Activated CD4-positive, CD25-positive, alpha-beta regulatory T cell treated with anti-CD3 and anti-CD28 coated beads, Interleukin-2, amount 50 U/mL, for 72 hours (primary cell): Measurements from ENCODE around the gene CTNNA1.

Source experiments
- DNase-seq: peaks from one replicate; pipeline ENCODE4 v3.0.0; 2021

The CTNNA1 gene

DNA sequence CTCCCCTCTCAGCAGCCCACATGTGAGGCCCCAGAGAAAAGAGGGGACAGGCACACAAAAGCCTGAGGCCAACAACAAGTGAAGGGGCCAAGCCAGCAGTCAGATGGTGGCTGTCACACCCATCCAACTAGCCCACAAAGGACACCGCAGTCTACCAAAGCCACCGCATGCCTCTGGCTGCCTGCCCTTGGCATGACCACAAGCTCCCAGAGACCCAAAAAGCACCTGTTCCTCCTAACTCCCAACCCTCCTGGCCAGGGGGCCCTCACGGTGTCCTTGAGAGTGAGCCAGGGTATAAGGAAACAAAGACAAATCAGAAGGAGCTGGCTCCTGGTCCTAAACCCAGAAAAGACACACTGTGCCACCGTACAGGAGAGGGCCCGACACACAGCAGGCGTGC is 199.7 kb downstream of the CTNNA1 start:
- DNase-seq: no peak

DNA sequence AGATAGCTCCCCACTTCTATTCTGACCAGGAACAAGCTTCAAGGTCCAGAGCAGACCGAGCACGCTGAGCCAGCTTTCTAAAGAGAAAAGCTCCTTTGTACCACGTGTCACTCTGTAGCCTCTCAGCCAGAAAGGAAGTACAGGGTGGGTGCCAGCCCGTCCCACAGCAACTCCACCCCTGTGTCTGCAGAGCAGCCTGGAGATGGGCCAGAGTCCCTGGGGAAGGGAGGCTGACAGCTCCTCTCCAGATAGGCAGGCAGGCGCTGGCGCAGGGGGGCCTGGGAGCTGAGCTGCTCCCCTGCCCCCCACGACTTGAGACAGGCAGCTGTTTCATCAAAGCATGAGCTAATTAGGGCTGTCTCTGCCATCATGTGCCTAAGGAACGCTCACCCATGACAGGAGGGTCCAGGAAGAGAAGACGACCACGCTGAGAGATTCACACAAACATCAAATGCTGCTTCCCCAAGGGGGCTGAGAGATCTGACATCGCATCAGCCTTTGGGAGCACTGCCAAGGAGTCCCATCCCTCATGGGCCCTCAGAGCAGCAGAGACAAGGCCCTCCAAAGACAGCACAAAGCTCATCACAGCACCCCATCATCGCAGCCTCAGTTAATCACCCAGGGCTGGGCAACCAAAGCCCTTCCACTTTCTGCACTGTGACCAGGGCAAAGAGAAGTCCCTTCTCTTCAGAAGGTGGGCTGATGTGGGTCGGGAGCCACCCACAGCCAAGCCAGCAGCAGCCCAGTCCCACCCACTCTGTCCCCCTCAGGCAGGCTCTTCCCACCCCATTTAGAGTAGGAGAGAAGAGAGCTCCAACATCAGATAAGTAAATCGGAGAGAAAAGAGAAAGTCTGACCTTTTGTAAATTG is 200.4 kb downstream of the CTNNA1 start:
- no peak for DNase-seq

GRCh38 chr5:138954257-138955012 is 201.2 kb downstream of the CTNNA1 start:
- no peak for DNase-seq

DNA sequence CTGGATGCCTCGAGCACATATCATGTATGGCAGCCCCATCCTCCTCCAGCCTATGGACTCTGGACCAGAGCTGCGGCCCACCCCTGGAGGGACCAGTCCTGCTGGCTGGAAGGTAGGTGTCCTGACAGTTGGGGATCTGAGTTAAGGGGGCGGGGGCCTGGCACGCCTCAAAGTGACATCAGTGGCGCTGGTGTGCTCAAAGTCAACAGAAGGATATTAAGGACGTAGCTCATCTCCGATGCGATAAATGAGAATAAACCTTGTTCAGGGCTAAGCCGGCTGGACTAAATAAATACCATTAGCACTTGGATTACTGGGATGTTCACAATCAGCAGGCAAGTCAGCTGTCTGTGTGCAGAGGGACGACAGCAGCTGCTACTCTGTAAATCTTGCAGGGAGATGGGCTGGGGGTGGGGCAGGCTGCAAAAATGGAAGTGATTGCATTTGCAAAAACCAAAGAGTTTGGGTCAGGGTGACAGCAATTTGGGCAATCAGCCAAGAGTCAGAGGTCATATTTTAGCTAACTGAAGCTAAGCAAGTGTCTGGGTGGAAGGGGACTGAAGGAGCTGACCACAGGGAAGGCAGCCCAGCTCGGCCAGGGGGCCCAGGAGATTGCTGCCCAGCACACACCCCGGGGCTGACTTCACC is 201.9 kb downstream of the CTNNA1 start:
- no peak for DNase-seq

DNA sequence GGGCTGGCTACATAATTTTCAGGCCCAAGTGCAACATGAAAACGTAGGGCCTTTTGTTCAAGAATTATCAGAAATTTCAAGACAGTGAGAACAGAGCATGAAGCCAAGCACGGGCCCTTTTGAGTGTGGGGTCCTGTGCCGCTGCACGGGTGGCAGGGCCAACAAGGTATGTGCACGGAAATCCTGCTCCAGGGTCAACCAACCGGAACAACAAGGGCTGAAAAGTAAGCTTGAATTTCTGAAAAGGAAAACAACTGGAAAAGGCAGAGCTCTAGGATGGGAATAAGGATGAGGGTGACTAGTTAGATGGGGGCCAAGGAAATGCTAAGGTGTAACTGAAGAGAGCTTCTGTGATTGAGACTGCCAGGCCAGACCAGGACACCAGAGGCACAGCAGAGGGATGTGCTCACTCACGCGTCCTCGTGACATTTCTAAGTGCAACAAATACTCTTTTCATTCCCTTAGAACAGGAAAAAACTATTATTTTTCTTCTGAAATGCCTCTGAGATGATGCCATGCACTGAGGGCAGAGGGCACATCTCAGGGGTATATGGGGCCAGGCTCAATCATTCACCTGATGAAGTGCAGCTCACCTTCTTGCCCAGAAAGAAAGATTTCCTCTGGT is 202.6 kb downstream of the CTNNA1 start:
- DNase-seq: no peak

DNA sequence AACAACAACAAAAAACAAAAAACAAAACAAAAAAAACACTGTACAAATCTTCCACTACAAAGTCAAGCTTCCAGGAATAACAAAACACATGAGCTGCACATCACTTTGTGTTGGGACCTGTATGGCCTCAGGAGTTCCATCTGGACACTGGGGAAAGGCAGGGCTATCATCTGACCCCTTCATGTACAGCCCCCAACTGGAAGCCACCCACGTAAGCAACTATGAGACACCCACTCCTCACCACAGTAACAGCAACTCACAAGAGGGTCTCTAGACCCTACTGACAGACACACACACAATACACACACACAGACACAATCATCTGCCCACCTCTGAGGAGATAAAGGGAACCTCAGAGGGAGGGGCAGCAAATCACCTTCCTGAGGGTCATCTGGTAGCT is 203.6 kb downstream of the CTNNA1 start:
- no peak for DNase-seq

GRCh38 chr5:138960145-138960692 is 207.0 kb downstream of the CTNNA1 start:
- no peak for DNase-seq

GRCh38 chr5:138961221-138961620 is 208.0 kb downstream of the CTNNA1 start:
- DNase-seq: no peak

DNA sequence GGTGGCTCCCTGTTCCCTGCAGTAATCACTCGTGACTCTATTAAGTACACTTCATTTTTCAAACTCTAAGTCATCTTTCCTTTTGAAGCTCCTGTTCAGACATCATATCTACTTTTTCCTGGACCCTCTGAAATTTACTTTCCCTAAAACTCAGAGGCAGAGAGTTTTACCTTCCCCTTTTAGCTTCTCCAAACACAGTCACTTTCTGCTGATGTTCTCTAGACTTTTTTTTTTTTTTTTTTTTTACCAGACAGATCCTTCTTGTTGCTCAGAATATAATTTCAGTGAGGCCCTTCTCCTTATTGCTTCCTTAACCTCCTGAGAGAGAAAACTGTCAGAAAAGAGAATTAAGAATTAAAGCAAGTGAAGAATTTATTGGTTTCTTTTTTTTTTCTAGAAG is 208.5 kb downstream of the CTNNA1 start:
- DNase-seq: no peak

DNA sequence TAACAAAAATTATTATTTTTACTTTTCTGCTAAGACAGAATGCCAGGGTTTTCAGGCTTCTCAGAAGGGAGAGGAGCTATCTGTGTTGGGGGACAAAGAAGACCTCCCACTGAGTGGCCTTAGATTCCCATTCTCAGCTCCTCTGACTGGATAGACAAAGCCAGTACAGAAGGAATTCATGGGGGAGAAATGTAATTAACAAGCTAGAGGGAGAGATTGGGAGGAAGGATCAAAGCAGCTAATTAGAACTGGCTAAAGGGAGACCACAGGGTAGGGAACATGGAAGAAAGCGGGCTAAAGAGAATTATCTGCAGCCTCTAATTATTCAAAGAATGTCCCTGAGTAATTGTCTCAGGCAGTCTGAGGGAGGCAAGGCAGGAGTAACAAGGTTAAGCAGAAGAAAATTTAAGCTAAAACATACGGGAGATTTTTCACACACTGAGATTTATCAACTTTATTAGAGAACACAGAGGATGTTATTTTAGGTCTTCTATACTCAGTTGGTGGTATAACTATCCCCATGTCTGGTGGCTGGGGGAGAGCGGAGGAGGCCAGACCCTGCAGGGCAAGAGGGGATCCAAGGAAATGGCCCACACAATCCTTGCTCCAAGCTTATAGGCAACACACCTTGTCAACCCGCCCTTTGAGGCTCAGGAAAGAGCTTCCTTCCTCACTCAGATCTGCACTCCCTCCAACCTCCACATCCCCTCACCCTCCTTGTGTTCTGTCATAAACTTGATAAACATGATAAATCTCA is 209.6 kb downstream of the CTNNA1 start:
- DNase-seq: no peak

DNA sequence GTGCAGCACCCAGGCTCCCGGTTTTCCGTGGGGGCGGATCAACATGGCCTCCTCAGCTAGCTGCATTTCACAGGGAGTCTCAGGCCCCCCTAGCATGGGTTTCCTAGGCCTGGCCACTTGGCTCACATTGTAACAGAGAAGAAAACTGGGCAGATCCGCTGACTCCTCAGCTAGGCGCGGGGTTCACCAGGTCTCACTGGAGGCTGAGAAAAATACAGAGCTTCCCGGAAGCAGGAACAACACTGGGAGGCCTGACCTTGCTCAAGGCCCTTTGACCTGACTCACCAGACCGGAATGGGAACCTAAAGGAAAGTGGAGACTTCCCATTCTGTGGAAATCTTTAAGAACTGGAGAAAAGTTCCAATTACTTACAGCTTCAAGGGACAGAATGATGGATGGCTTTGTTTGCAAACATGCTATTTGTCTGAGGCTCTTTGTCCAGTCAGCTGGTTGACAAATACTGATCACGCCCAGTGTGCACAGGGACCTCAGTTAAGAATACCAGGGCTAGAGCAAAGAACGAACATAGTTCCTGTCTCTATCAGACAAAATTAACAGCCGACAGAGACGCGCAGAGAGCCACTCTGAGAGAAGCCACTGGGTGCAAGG is 210.6 kb downstream of the CTNNA1 start:
- no peak for DNase-seq

- no peak for DNase-seq
Measured at GRCh38 chr5:138964647-138965201, 211.5 kb downstream of the CTNNA1 start.

DNA sequence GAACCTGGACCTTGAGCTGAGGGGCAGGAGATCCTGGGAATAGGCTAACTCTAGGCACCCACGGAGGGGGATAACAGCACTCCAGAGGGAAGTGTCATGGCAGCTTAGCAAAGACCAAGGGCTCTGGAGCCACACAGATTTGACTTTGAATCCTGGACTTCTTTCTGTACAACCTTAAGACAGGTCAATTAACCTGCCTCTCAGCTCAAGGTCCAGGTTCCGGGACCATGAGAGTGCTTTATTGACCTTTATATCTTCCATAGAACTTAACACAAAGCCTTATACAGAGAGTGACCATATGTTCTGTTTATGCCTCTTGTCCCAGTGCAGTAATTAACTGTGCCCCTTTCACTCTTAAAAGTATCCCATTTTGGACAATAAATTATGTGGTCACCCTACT is 212.4 kb downstream of the CTNNA1 start:
- no peak for DNase-seq

DNA sequence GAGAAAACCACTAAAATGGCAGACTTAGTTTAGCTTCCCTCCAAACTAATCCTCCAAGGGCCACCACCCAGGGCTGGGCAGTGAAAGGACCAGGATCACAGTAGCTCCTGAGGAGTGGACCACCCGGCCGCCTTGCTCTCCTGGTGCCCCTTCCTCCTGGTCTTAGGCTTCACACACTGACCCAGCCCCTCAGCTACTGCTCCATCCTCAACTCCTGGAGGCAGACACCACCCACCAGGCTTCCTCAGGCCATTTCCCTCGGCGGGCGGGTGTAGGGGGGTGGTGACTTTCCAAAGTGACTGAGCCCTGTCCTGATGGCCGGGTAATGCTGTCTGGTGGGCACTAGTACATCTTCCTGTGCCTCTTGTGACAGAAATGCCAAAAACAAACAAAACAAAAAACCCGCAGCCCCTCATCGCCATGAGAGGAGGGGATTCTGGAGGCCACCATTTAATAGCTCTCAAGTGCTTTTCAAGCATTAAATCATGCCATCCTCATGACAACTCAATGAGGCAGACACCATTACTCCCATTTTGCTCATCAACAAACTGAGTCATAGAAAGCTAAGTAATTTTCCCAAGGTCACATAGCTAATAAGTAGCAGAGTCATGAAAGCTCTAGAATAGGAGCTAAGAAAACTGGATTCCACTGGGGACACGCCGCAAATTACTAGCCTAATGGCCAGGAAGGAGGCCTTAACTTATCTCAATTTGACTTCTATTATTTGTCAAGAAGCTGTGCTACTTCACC is 213.2 kb downstream of the CTNNA1 start:
- no peak for DNase-seq

GRCh38 chr5:138967791-138968448 is 214.7 kb downstream of the CTNNA1 start:
- DNase-seq: no peak

DNA sequence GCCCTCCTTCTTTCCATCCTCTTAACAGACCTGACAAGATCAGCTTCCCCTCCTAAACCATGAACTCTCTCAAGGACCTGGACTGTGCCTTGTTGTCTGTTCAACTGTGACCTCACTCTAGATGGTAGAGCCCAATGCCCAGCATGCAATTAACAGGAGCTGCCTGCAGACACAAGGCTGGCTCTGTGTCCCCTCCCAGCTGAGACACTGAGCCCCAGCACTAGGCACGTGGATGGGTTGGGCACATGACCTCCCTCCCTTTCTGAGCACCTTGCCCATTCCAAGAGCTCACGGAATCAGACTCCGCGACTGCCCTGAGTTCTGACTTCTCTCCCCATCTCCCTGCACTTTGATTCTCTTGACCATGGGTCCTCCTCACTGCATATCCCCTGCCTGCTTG is 215.4 kb downstream of the CTNNA1 start:
- no peak for DNase-seq

- DNase-seq: no peak
Measured at GRCh38 chr5:138969323-138970002, 216.2 kb downstream of the CTNNA1 start.

- DNase-seq: no peak
Measured at GRCh38 chr5:138972230-138972629, 219.0 kb downstream of the CTNNA1 start.

- no peak for DNase-seq
Measured at GRCh38 chr5:138972836-138973235, 219.6 kb downstream of the CTNNA1 start.
